ENCODE measurements around the gene TIMD4.

DNA sequence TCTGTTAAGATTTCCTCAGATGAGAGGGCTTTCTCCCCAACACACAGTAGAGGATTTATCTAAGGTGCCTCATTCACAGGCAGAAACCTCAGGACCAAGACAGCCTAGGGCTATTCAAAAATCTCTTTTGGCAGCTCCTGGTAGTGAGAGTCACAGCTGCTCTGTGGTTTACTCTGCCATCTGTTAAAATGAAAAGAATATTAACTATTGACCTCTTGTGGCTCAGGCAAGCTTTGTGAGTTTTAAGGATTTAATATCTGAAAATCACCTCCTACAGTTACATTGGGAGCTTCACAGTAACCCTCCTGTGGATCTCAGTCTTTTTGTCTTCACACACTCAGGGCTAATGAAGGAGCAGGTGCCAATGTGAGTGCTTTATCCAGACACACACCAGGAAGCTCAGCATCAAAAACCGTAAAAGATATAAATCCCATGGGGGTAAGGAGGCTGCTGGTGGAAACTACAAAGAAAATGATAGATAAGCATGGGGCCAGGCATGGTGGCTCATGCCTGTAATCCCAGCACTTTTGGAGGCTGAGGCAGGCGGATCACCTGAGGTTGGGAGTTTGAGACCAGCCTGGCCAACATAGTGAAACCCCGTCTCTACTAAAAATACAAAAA lies 83.3 kb downstream of the TIMD4 start:
- TF ChIP-seq, protein P1, sequence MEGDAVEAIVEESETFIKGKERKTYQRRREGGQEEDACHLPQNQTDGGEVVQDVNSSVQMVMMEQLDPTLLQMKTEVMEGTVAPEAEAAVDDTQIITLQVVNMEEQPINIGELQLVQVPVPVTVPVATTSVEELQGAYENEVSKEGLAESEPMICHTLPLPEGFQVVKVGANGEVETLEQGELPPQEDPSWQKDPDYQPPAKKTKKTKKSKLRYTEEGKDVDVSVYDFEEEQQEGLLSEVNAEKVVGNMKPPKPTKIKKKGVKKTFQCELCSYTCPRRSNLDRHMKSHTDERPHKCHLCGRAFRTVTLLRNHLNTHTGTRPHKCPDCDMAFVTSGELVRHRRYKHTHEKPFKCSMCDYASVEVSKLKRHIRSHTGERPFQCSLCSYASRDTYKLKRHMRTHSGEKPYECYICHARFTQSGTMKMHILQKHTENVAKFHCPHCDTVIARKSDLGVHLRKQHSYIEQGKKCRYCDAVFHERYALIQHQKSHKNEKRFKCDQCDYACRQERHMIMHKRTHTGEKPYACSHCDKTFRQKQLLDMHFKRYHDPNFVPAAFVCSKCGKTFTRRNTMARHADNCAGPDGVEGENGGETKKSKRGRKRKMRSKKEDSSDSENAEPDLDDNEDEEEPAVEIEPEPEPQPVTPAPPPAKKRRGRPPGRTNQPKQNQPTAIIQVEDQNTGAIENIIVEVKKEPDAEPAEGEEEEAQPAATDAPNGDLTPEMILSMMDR (IDR thresholded peaks at IDR 0.05): no peak
- TF ChIP-seq ZFX (IDR thresholded peaks at IDR 0.05; ENCODE audit: borderline replicate concordance): no peak

Data from 22Rv1 (cell line).